Inflammatory macrophage treated with lipopolysaccharide for 4 hours (primary cell): ENCODE results near the gene PCYT1A.

Experiments used
- DNase-seq: peaks from one replicate; pipeline ENCODE4 v3.0.0-alpha.2; 2020

Gene PCYT1A

DNA sequence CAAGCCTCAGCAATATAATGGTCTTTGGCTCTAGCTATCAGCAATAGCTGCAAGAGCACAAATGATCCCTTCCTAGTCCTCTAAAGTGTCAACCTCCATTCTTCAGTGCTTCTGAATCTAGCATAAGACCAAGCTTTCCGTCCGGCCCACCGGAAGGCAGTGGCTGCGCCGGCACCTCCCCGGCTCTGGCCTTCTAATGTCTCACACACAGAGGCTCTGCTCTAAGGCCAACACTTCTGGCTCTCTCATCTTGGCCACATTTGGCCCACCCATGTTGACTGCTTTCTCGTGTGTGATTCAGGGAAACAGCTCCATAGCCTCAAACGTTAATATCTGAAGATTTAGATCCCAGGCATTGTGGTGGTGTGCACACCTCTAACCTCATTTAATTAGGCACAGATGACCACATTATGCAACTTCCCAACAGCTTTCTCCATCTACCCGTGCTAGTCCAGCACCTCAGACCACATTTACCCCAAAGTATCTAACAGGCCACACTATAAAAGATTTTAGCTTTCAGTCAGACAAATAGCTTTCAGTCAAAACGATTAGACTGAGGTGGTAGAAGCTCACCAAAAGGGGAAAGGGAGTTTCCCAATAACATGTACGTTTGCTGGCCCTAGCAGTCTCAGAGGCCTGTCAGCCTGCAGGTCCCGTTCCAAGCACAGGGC, 51.9 kb downstream of the PCYT1A start:
- no peak for DNase-seq

DNA sequence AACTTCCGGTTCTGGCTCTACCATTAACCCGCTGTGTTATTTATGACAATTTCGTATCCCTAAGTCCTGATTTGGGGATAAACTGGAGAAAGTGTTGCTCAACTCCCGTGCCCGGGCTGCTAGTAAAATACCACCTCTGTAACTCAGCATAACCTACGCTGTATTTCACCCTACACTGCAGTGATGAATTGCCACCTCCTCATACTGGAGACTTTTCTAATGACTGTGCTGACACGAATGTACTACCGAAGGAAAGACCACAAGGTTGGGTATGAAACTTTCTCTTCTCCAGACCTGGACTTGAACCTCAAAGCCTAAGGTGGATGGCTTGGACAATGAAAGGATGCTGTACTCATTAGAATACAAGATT, 54.7 kb downstream of the PCYT1A start:
- no peak for DNase-seq

DNA sequence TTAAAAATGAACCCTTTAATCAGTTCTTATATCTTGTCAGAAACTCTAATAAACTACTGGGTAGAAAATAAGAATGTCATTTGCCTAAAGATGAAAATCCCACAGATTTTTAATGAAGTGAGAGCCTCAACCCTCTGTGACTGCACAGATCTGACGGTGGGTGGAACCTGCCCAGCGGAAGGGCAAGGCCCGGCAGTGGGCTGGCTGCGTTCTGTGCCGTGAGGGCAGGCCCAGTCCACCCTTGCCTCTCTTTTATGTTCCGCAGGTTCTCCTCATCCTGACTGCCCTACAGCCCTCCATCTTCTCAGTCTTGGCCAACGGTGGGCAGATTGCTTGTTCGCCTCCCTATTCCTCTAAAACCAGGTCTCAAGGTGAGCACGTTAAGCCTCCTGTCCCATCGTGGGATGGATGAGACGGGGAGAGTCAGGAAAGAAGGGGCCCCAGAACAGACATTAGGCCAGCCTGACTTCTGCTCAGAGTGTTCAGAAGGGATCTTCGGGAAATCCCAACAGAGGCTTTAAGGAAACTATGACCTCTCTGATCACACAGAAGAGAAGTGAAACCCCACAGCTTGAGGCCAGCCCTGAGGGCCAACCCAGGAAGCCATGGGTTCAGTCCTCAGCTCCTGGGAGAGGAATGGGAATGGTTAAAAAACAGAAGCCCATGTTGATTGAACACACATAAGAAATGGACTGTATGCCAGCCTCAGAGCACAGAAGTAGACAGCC, 55.2 kb downstream of the PCYT1A start:
- peak; percentile 86 for DNase-seq

DNA sequence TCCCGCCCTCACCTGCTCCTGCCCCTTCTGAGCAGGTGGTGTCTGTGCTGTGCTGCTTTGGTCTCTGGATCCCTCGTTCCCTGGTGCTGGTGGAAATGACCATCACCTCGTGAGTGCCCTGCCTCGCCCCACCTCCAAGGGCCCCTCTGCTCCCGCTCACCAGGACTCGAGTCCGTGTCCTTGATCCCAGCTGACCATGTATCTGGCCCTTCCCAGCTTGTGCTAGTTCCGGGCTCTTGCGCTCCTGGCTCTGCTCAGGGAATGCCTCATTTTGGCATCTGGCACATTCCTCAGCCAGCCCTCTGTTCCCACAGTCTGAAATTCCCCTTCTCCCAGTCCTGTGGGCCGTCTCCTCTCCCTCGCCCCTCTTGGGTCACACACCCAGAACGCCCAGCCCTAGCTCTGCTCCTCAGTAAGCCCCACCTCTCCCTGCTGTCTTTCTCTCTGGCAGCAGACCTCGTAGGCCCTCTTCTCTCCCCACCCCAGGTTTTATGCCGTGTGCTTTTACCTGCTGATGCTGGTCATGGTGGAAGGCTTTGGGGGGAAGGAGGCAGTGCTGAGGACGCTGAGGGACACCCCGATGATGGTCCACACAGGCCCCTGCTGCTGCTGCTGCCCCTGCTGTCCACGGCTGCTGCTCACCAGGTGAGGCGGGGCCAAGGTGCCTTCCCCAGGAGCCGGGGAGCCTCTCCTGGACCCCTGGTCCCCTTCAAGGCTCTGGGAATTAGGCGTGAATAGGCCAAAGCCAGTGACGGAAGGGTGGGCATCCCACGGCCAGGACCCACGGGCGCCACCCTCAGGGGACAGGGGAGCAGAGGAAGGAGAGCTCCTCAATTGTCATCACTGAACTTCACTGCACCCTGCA, 59.7 kb downstream of the PCYT1A start:
- no peak for DNase-seq

DNA sequence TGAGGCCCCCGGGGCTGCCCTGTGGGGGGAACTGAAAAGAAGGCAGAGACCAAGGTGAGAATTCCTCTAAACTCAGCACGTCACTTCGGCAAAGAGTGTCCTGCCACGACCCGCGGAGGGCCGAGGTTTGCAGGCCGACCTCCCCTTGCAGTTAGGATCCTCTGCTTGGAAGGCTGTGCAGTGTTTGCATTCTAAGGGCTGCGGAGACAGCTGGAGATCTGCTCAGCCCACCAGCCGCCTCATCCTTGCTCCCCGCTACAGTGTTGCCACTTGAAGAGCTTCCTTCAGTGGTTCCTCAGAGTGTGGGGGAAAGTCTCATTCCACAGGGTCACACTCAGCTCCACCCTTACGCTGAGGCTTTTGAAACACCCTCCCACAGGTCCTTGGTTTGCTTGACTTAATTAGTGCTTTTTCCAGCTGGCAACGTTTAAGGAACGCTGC, 60.4 kb downstream of the PCYT1A start:
- DNase-seq, result no peak

DNA sequence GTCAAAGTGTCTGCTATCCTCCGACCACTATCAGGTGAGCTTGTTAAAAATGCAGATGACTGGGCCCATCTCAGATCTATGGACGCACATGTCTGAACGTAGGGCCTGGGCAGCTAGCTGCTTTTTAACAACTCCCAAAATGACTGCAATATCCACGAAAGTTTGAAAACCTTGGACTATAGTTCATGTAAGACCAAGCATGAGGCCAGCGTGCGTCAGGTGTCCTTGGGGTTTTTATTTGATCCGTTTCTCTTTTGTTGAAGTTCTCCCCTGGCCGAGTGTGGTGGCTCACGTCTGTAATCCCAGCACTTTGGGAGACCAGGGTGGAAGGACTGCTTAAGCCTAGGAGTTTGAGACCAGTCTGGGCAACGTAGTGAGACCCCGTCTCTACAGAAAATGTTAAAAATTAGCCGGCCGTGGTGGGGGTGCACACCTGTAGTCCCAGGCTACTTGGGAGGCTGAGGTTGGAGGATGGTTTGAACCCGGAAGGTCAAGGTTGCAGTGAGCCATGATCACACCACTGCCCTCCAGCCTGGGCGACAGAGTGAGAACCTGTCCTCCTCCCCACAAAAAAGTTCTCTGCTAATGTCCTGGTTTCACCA, 61.7 kb downstream of the PCYT1A start:
- DNase-seq, result no peak

DNA sequence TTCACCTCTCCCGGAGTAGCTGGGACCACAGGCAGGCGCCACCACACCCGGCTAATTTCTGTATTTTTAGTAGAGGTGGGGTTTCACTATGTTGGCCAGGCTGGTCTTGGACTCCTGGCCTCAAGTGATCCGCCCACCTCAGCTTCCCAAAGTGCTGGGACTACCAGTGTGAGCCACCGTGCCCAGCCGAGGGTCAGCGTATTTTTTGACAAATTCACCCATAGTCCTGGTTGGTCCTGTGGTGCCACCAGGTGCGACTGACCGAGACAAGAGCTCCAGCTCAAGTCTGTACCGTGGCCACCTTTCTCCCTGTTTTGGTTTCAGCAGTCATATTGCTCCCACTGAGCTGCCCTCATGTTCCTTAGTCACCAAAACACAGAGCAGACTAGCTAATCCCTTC, 62.4 kb downstream of the PCYT1A start:
- DNase-seq, result no peak

DNA sequence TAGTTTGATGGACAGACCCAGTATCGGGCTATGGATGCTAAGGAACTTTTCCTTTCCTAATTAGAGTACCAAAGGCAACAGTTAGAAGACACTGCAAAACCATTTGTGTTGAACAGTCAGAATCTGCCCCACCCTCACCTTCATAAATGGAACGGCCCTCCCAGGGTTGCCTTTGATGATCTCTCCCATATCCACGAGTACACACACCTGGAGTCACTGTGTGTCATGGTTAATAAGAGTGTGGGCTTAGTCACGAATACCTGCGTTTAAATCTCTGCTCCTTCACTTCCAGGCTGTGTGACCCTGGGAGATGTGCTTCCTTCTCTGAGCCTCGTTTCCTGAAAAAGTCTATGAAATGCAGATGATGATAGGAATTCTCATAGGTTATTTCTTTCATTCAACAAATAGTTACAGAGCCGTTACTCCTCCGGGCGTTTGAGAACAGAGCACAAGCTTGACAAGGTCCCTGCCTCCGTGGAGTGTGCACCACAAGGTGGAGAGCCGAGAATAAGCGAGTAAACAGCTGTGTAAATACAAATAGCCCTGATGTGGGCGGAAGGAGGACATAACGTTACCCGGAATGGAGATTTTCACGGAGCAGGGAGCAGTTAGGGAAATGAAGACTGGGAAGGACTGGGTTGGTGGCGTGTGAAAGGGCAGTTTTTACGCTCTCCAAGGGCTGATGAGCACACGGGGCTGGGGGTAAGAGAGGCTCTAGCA, 64.5 kb downstream of the PCYT1A start:
- DNase-seq, result no peak

DNA sequence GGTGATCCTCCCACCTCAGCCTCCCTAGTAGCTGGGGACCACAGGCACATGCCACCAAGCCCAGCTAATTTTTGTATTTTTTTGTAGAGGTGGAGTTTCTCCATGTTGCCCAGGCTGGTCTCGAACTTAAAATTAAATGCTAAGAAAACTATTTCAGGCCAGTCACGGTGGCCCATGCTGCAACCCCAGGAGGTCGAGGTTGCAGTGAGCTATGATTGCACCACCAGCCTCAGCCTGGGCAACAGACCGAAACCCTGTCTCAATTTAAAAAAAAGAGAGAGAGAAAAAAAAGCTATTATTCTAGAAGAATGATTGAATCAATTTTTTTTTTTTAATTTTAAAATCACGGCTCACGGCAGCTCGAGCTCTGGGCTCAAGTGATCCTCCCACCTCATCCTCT, 66.5 kb downstream of the PCYT1A start:
- DNase-seq, result peak; percentile 67

DNA sequence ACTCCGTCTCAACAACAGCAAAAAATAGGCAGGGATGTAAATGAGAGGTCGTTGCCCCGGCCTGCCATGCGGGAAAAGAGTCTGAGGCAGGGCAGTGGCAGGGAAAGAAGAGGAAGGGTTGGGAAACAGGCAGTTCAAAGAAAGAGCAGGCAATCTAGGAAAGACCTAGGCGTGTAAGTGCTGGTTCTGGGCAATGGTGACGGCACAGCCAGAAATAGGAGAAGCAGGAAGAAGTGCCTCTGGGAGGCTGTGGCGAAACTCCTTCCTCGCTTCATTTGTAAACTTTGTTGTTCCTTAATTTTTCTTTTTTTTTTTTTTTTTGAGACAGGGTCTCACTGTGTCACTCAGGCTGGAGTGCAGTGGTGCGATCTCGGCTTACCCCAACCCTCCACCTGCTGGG, 66.9 kb downstream of the PCYT1A start:
- DNase-seq, result peak; percentile 95

DNA sequence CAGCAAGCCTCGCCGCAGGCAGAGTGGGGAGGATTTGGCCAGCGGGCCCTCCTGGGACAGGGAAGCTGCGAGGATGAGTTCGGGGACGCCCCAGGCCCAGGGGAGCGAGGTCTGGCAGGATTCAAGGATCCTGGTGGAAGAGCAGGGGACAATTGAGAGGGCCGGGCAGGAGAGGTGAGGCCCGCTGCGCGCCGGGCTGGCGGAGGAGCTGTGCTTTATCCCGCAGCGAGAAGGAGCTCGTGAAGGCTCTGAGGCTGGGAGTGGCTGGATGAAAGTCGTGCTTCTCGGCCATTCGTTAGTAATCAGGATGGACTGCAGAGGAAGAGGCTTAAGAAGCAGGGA, 67.6 kb downstream of the PCYT1A start:
- DNase-seq, result no peak

DNA sequence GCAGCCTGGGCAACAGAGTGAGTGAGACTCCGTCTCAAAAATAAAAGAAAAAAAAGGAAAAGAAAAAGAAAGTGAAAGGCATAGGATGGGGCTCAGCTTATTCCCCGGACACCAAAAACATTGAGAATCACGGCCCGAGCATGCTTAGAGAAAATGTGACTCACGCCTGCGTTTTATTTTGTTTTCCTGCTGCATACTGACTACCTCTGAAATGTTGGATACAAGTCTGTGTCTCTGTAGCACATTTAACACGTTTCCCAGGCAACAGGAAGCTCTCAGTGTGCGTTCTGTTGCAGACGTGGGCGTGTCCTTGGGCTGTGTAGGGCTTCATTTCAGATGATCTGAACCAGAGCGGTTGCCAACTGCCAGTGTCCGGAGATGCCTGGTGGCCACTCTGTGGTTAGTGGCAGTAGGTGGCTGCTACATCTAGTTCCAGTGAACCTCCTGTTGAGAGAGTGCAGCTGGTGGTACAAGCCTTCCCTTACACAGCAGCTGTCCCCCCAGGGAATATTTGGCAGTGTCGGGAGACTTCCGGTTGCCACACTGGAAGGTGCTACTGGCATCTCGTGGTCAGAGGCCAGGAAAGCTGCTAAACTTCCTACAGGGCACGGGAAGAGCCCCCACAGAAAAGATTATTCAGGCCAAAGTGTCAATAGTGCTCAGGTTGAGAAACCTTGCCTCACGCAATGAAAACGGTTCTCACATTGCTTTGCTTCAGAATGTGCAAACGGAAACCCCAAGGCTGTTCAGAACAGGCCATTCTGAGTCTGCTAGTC, 68.1 kb downstream of the PCYT1A start:
- DNase-seq, result peak; percentile 85

DNA sequence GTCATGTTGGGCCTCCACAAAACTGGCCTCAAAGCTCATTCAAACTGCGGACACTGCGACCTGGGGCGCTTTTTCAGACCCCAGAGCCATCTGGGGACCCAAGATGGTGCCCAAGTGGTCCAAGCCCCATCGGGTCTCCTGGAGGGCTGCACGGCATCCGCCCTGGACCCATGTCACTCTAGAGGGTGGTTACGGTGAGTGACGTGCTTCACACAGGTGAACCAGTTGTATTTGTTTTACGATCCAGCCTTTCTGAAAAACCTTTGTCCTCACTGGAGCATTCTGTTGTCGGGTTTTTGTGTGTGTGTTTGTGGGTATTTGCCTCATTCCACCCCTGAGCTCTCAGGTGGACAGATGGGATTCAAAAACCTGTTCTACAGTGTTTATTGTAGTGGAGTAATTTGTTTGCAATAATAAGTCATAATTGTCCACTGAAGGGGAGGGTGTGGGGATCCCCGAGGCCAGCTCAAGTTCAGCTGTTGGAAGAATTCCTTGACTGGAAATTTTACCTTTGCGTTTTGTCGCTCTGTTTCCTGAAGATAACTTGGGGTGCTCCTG, 69.3 kb downstream of the PCYT1A start:
- no peak for DNase-seq

DNA sequence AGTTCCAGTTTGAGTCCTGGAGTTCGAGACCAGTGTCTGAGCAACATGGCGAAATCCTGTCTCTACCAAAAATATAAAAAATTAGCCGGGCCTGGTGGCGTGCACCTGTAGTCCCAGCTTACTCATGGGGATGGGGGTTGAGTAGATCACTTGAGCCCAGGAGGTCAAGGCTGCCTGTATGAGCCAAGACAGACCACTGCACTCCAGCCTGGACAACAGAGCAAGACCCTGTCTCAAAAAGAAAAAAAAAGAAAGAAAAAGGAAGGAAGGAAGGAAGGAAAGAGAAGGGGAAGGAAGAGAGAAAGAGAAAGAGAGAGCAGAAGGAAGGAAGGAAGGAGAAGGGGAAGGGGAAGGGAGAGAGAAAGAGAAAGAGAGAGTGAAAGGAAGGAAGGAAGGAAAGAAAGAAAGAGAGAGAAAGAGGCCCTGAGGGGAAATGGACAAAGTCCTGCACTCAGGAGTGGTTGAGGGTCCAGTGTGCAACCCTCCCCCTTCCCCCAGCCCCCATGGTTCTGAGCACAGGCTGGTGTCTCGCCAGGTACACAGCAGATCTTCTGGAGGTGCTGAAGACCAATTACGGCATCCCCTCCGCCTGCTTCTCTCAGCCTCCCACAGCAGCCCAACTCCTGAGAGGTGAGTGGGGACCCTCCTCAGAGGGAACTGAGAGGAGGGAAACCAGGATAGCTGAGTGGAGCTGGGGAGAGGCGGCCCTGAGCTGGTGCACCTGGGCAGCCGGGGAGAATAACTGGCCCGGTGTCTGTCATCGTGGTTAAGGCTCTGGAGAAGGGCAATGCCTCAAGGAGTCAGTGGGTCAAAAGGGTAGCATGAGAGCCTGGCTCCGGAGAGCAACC, 70.0 kb downstream of the PCYT1A start:
- no peak for DNase-seq

DNA sequence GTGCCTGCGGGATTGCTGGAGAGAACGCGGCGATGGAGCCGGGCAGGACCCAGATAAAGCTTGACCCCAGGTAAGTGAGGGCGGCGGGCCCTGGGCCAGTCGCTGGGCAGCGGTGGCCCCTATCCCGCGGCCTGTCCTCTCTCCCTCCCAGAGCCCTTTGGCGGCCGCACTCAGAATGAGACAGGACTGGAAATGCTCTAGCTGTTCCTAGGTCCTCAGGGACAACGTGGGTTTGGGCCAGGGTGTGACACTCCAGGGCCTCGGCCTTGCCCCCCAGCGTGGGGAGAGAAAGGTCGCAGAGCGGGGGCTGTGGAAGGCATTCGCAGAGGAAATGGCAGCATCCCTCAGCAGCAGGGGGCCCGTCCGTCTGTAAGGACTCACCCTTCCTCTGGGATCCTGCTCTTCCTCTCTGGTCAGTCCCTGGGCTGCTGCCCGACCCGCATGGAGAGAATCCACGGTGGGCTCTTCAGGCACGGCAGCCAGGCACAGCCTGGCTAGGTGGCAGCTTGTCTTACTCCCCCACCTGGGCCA, 70.8 kb downstream of the PCYT1A start:
- no peak for DNase-seq

DNA sequence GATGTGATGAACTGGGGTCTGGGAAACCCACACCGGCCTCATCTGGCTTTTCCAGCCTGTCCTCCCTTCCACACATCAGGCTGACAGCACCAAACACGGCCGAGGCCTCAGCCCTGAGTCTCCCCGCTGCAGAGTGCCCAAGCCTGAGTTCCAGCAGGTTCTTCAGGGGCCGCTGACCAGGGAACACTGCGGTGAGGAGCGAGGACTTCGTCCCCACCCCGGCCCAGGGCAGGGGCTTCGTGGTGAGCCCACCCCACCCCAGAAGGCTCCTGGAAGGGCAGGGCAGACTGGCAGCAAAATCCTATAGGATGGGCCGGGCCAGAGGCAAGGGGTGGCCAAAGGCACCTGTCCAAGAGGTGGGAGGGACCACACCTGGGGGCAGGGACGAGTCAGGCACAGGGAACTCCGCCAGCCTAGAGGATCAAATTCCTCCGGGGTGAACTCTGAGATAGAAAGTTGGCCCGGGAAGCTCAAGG, 71.4 kb downstream of the PCYT1A start, which contains the start of gene SLC51A:
TSS of gene SLC51A (plus strand) at position 446 of the 476 bp plus-strand sequence. CDS start 179 bp downstream, outside the sequence.
- no peak for DNase-seq

DNA sequence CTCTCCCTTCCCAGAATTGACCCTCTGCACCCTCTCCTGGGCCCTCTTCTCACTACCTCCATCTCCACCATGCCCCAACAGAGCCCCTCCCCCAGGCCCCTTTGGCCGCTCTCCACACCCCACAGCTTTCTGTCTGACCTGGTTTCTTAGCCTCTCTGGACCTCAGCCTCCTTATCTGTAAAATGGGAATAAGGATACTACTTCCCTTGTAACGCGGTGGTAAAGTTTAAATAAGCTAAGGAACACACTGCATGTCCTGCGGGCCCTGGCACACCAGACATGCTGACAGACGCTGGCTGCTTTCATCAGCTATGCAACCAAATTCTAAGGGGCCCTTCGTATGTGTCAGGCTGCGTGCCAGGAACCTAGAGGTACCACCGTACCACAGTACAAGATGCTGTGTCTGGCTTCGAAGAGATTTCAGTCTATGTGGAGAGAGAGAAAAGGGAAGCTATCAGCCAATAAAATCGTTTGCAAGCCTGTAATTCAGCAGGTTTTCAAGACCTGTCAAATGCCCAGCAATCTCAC, 72.0 kb downstream of the PCYT1A start:
- DNase-seq, result no peak

DNA sequence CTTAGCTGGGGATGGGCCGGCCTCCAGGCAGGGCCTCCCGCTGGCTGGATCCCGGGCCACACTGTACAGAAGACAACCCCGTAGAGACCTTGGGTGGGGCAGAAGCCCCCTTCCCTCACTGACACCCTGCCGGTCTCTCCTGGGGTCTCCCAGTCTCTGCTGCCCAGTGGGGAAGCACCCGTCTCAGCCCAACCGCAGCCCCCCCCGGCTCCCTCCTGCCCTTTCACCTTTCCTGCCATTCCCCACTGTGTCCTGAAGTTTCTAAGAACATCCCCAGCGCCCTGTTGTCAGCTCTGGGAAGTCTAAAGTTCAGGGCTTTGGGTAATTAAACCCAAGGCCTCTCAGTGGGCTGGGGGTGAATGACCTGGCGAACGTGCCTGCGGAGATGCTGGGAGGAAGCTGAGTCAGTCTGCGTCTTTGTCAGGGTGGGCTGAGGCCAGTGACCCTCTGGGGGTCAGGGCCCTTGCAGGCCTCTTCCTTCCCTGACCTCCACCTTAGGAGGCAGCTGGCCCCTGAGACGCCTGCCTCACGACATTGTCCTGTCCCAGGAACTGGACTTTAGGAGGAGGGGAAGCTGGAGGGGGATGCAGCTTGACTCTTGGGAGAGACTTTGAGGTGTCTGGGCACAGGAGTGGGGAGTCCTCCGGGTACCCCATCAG, 72.6 kb downstream of the PCYT1A start:
- DNase-seq, result no peak
